A673 (cell line): Measurements from ENCODE around the gene H6PD. TPM values are rescaled to one million over a fixed set of nuclear protein-coding genes. Genes with fewer than 3 reads are reported as not detected.
A peak's percentile ranks its signal among the peaks of the same experiment; 100 is the strongest.

Experiments used
- BruUV-seq: library from RNA; stranded (reverse); fragments of 400-500 nt; replicated peaks from 2 replicates; lab custom pipeline; 2021; lab: Mats Ljungman, UMichigan
- CTCF ChIA-PET: fragments of 300-600 bp; sonication (Branson Sonifier 250); formaldehyde crosslinking; loops from one replicate; lab custom pipeline; 2022; ENCODE audit warnings: antibody characterized with exemption; lab: Charles Lee
- POLR2A ChIA-PET: fragments of 300-600 bp; sonication (Branson Sonifier 250); formaldehyde crosslinking; loops from one replicate; lab custom pipeline; 2022; ENCODE audit warnings: antibody characterized with exemption; ENCODE audit not compliant: low non-redundant PET; lab: Charles Lee
- DNase-seq: peaks from one replicate; pipeline ENCODE4 v3.0.0-alpha.2; 2015; ENCODE audit warnings: low spot score
- H3K27ac ChIP-seq: fragments of 200-600 bp; sonication (generic); 2 replicates; pipeline ENCODE4 v1.5.1; 2016; ENCODE audit warnings: mixed run types, low read depth, mild to moderate bottlenecking, mixed read lengths, antibody characterized with exemption, low read length; ENCODE audit not compliant: poor library complexity, severe bottlenecking
- H3K27me3 ChIP-seq: fragments of 200-600 bp; sonication (generic); replicated peaks from 2 replicates; pipeline ENCODE4 v1.6.1; 2017; ENCODE audit warnings: mixed run types, low read depth, mild to moderate bottlenecking, mixed read lengths, antibody characterized with exemption, low read length; ENCODE audit not compliant: insufficient read depth, poor library complexity
- H3K36me3 ChIP-seq: fragments of 200-600 bp; sonication (generic); 2 replicates; pipeline ENCODE4 v1.6.1; 2016; ENCODE audit warnings: mixed run types, mild to moderate bottlenecking, mixed read lengths, antibody characterized with exemption, low read length; ENCODE audit not compliant: insufficient read depth, poor library complexity, severe bottlenecking
- H3K4me1 ChIP-seq: fragments of 200-600 bp; sonication (generic); 2 replicates; pipeline ENCODE4 v1.6.1; 2017; ENCODE audit warnings: mixed run types, mild to moderate bottlenecking, mixed read lengths, antibody characterized with exemption, low read length; ENCODE audit not compliant: insufficient read depth, poor library complexity, severe bottlenecking
- H3K4me3 ChIP-seq: fragments of 200-600 bp; sonication (generic); 2 replicates; pipeline ENCODE4 v1.5.1; 2016; ENCODE audit warnings: low read depth, mixed run types, mild to moderate bottlenecking, mixed read lengths, low read length; ENCODE audit not compliant: poor library complexity, severe bottlenecking
- H3K9me3 ChIP-seq: fragments of 200-600 bp; sonication (generic); 2 replicates; pipeline ENCODE4 v1.6.1; 2016; ENCODE audit warnings: mixed run types, low read depth, mild to moderate bottlenecking, mixed read lengths, antibody characterized with exemption, low read length; ENCODE audit not compliant: poor library complexity, severe bottlenecking
- CTCF ChIP-seq: fragments of 300-800, 200-600 bp; sonication (generic); conservative IDR thresholded peaks from 2 replicates; pipeline ENCODE4 v1.5.1; 2017; ENCODE audit warnings: low read depth, mild to moderate bottlenecking, antibody characterized with exemption, low read length, moderate library complexity, mixed read lengths
- EZH2 ChIP-seq: fragments of 200-600 bp; sonication (generic); IDR thresholded peaks from 2 replicates; pipeline ENCODE4 v1.6.1; 2017; ENCODE audit warnings: borderline replicate concordance, low read depth, mild to moderate bottlenecking, mixed read lengths, antibody characterized with exemption, low read length; ENCODE audit not compliant: poor library complexity, severe bottlenecking
- intact Hi-C: fragments of 100-400 bp; cut with micrococcal nuclease; formaldehyde crosslinking; loops from one replicate; pipeline ENCODE4 v1.10.0; 2022; ENCODE audit not compliant: unreplicated experiment
- total RNA-seq: library from RNA; stranded (reverse); gene quantifications from 2 replicates; pipeline ENCODE4 v1.2.3, GENCODE V29; 2021

H6PD gene
- total RNA-seq, 1 experiment from 2014 or later: 6.2 TPM

- ChIA-PET CTCF (interaction anchor here (1.0 kb wide), 1 partner anchor 139 kb away, joined by 5 read pairs; no protein-coding TSS in a partner anchor), POLR2A (interaction anchor here (0.6 kb wide), 1 partner anchor 210 kb away, joined by 13 read pairs; no protein-coding TSS in a partner anchor)
- BruUV-seq: no TSS peak
- peak; percentile 35 for DNase-seq
- TF ChIP-seq CTCF (peak; percentile 64), EZH2 (no peak)
- no peak overlapping the region for H3K4me3 ChIP-seq
- H3K9me3 ChIP-seq: no peaks in the 10 kb centered on the region
- intact Hi-C loops: no loop called here
- H3K27ac ChIP-seq: no peak overlapping the region
- H3K36me3 ChIP-seq: no peaks in the 10 kb centered on the region
- H3K4me1 ChIP-seq: peaks cover 20% of the 10 kb centered on the region
- H3K27me3 ChIP-seq: peaks cover 30% of the 10 kb centered on the region
Measured at GRCh38 chr1:9249534-9250410, 15.2 kb downstream of the H6PD start.

- ChIA-PET POLR2A (interaction anchor here (0.6 kb wide), 1 partner anchor 211 kb away, joined by 13 read pairs; no protein-coding TSS in a partner anchor), CTCF (interaction anchor here (1.0 kb wide), 1 partner anchor 140 kb away, joined by 5 read pairs; no protein-coding TSS in a partner anchor)
- Histone ChIP-seq H3K9me3 (no peaks in the 10 kb centered on the region), H3K4me3 (no peak overlapping the region), H3K27me3 (peaks cover 39% of the 10 kb centered on the region), H3K36me3 (no peaks in the 10 kb centered on the region), H3K4me1 (peaks cover 20% of the 10 kb centered on the region), H3K27ac (no peak overlapping the region)
- intact Hi-C loops: no loop called here
- BruUV-seq: no TSS peak
- TF ChIP-seq CTCF (no peak), EZH2 (no peak)
- DNase-seq: no peak
Measured at GRCh38 chr1:9250411-9251381, 16.1 kb downstream of the H6PD start.

DNA sequence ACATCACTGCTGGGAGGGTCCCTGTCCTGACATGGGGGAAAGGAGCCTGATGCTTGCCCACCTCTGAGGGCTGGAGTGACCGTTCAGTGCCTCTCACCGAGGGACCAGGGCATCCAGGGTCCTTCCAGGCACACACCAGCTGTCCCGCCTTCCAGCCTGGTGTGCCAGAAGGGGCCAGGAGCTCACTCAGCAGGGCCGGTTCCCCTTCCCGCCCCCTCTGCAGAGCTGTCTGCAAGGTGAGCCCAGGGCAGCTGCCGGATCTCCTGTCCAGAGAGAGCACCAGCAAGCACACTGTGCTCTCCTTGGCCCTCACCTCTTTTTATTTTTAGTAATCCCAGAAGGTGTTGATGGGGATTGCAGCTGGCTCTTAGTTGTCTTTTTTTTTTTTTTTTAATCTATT is 16.9 kb downstream of the H6PD start:
- BruUV-seq: no TSS peak

More for the DNA sequence above, 16.9 kb downstream of the H6PD start:
- peaks cover 47% of the 10 kb centered on the region for H3K27me3 ChIP-seq
- ChIA-PET CTCF (no interaction called here), POLR2A (no interaction called here)
- H3K4me3 ChIP-seq: no peak overlapping the region
- no peak for TF ChIP-seq EZH2
- no peak for TF ChIP-seq CTCF
- intact Hi-C loops: no loop called here
- DNase-seq: no peak
- no peak overlapping the region for H3K27ac ChIP-seq
- H3K4me1 ChIP-seq: peaks cover 20% of the 10 kb centered on the region
- H3K9me3 ChIP-seq: no peaks in the 10 kb centered on the region
- no peaks in the 10 kb centered on the region for H3K36me3 ChIP-seq
